MCF 10A (cell line): ENCODE results near the gene ZG16. TPM values are rescaled to one million over a fixed set of nuclear protein-coding genes. Genes with fewer than 3 reads are reported as not detected.
"Not testable (repeated sequence)": the region's sequence is repeated elsewhere in the genome, so short reads cannot be mapped to it uniquely, and the experiment has no call there.

ENCODE experiments used
- BruUV-seq: library from RNA; stranded (reverse); fragments of 400-500 nt; replicated peaks from 2 replicates; lab custom pipeline; 2021; lab: Mats Ljungman, UMichigan
- CTCF ChIA-PET: fragments of 300-600 bp; sonication (Branson Sonifier 250); formaldehyde crosslinking; extraction: SDS; loops from one replicate; lab custom pipeline; 2021; ENCODE audit warnings: antibody characterized with exemption, inconsistent platforms; lab: Yijun Ruan, JAX
- POLR2A ChIA-PET: fragments of 300-600, 350-650 bp; sonication (Branson Sonifier 250); formaldehyde crosslinking; extraction: SDS; loops from one replicate; lab custom pipeline; 2020; ENCODE audit warnings: antibody characterized with exemption, inconsistent platforms; lab: Yijun Ruan, JAX
- DNase-seq: peaks from one replicate; pipeline ENCODE4 v3.0.0-alpha.2; 2018; ENCODE audit not compliant: unreplicated experiment
- H3K27ac Mint-ChIP-seq: one replicate; pipeline ENCODE4 v1.8.0; 2022; ENCODE audit warnings: mild to moderate bottlenecking, low read depth, mixed read lengths; ENCODE audit not compliant: unreplicated experiment
- H3K27me3 Mint-ChIP-seq: one replicate; pipeline ENCODE4 v1.8.0; 2022; ENCODE audit warnings: mixed read lengths; ENCODE audit not compliant: insufficient read depth, unreplicated experiment
- H3K36me3 Mint-ChIP-seq: one replicate; pipeline ENCODE4 v1.8.0; 2022; ENCODE audit warnings: mild to moderate bottlenecking, moderate library complexity, mixed read lengths; ENCODE audit not compliant: insufficient read depth, unreplicated experiment
- H3K4me1 Mint-ChIP-seq: one replicate; pipeline ENCODE4 v1.8.0; 2022; ENCODE audit warnings: mixed read lengths; ENCODE audit not compliant: insufficient read depth, unreplicated experiment
- H3K4me3 Mint-ChIP-seq: one replicate; pipeline ENCODE4 v1.8.0; 2022; ENCODE audit warnings: mild to moderate bottlenecking, moderate library complexity, mixed read lengths; ENCODE audit not compliant: unreplicated experiment
- H3K9me3 Mint-ChIP-seq: one replicate; pipeline ENCODE4 v1.8.0; 2022; ENCODE audit warnings: mixed read lengths; ENCODE audit not compliant: unreplicated experiment
- CTCF ChIP-seq: fragments of 200-600 bp; IDR thresholded peaks from one replicate; pipeline ENCODE4 v1.8.0; 2022; ENCODE audit warnings: antibody characterized with exemption, mild to moderate bottlenecking; ENCODE audit not compliant: unreplicated experiment
- intact Hi-C: fragments of 100-400 bp; cut with micrococcal nuclease; formaldehyde crosslinking; loops from 2 replicates; pipeline ENCODE4 v1.14.1; 2022
- total RNA-seq: library from RNA; stranded (reverse); gene quantifications from 2 replicates; pipeline ENCODE4 v1.2.3, GENCODE V29; 2022

Gene ZG16
- total RNA-seq, 1 experiment from 2014 or later: not detected

GRCh38 chr16:29747947-29748759 is 29.9 kb upstream of the ZG16 start:
- CTCF ChIA-PET: interaction anchor here (0.6 to 1.0 kb wide), 2 partner anchors 9 to 24 kb away, joined by 3 to 4 read pairs; no protein-coding TSS in a partner anchor
- no TSS peak for BruUV-seq
- no peak overlapping the region for H3K27ac Mint-ChIP-seq
- no peak for DNase-seq
- peaks cover 8% of the 10 kb centered on the region for H3K36me3 Mint-ChIP-seq
- intact Hi-C loops: no loop called here
- TF ChIP-seq CTCF: no peak
- H3K4me3 Mint-ChIP-seq: no peak overlapping the region
- peaks cover 11% of the 10 kb centered on the region for H3K27me3 Mint-ChIP-seq
- H3K9me3 Mint-ChIP-seq: no peaks in the 10 kb centered on the region
- H3K4me1 Mint-ChIP-seq: no peaks in the 10 kb centered on the region
- POLR2A ChIA-PET: no interaction called here

- POLR2A ChIA-PET, H3K4me3 Mint-ChIP-seq: not testable (repeated sequence)
- CTCF ChIA-PET: interaction anchor here (0.6 to 1.0 kb wide), 2 partner anchors 10 to 335 kb away, joined by 3 to 4 read pairs; no protein-coding TSS in a partner anchor
These were observed 29.3 kb upstream of the ZG16 start for GRCh38 chr16:29748760-29749149.

GRCh38 chr16:29753516-29753915 is 24.5 kb upstream of the ZG16 start:
- Mint-ChIP-seq H3K4me1 (no peaks in the 10 kb centered on the region), H3K9me3 (no peaks in the 10 kb centered on the region), H3K27me3 (no peaks in the 10 kb centered on the region), H3K27ac (no peak overlapping the region), H3K4me3 (no peak overlapping the region), H3K36me3 (no peaks in the 10 kb centered on the region)
- intact Hi-C loops: no loop called here
- no peak for TF ChIP-seq CTCF
- no TSS peak for BruUV-seq
- POLR2A ChIA-PET: no interaction called here
- DNase-seq: no peak
- CTCF ChIA-PET: interaction anchor here (0.6 kb wide), 1 partner anchor 21 kb away, joined by 3 read pairs; no protein-coding TSS in a partner anchor

More at GRCh38 chr16:29748760-29749149, 29.3 kb upstream of the ZG16 start:
- H3K27ac Mint-ChIP-seq, BruUV-seq, intact Hi-C loops, H3K4me1 Mint-ChIP-seq, H3K36me3 Mint-ChIP-seq, DNase-seq, H3K9me3 Mint-ChIP-seq: not testable (repeated sequence)
- H3K27me3 Mint-ChIP-seq: peaks cover 11% of the 10 kb centered on the region

- no peak overlapping the region for H3K27ac Mint-ChIP-seq
- ChIA-PET CTCF (interaction anchor here (0.6 to 1.3 kb wide), 3 partner anchors 27 to 276 kb away, joined by 3 to 6 read pairs (median 6); no protein-coding TSS in a partner anchor), POLR2A (no interaction called here)
- TF ChIP-seq CTCF: no peak
- no TSS peak for BruUV-seq
- H3K4me3 Mint-ChIP-seq: no peak overlapping the region
- intact Hi-C loops: no loop called here
- no peaks in the 10 kb centered on the region for H3K9me3 Mint-ChIP-seq
- no peaks in the 10 kb centered on the region for H3K36me3 Mint-ChIP-seq
- H3K27me3 Mint-ChIP-seq: no peaks in the 10 kb centered on the region
- no peak for DNase-seq
- no peaks in the 10 kb centered on the region for H3K4me1 Mint-ChIP-seq
These were observed 21.4 kb upstream of the ZG16 start for GRCh38 chr16:29756654-29757053.

- BruUV-seq, H3K36me3 Mint-ChIP-seq, DNase-seq, H3K4me3 Mint-ChIP-seq, H3K27me3 Mint-ChIP-seq, POLR2A ChIA-PET, H3K4me1 Mint-ChIP-seq, H3K9me3 Mint-ChIP-seq, H3K27ac Mint-ChIP-seq, intact Hi-C loops: not testable (repeated sequence)
- CTCF ChIA-PET: interaction anchor here (0.6 to 1.3 kb wide), 3 partner anchors 28 to 275 kb away, joined by 3 to 6 read pairs (median 6); no protein-coding TSS in a partner anchor
These were observed 21.0 kb upstream of the ZG16 start for GRCh38 chr16:29757086-29757485.
